B cell (primary cell): ENCODE data around the gene ZNF831. TPM values are rescaled to one million over a fixed set of nuclear protein-coding genes. Genes with fewer than 3 reads are reported as not detected.

Source experiments
- ATAC-seq: fragments of 200-7000 bp; cut with Tn5 transposase; one replicate; pipeline ENCODE4 v1.10.0; 2021; ENCODE audit warnings: low read depth, mild to moderate bottlenecking, moderate number of reproducible peaks, moderate library complexity
- CTCF ChIA-PET: fragments of 350-600 bp; sonication (Branson Sonifier 250); formaldehyde crosslinking; loops from one replicate; lab custom pipeline; 2021; ENCODE audit warnings: antibody characterized with exemption, inconsistent platforms; lab: Charles Lee
- POLR2A ChIA-PET: fragments of 350-600 bp; sonication (Branson Sonifier 250); formaldehyde crosslinking; loops from one replicate; lab custom pipeline; 2021; ENCODE audit warnings: antibody characterized with exemption; lab: Charles Lee
- DNase-seq: peaks from one replicate; pipeline ENCODE4 v3.0.0; 2013
- H2AFZ ChIP-seq: 2 replicates; pipeline ENCODE4 v1.6.1; 2012; ENCODE audit warnings: mild to moderate bottlenecking, low read depth, low read length; ENCODE audit not compliant: insufficient read depth, poor library complexity, severe bottlenecking
- H3K27ac ChIP-seq, 2 donors: 1 replicate in 1 of 2; 2 replicates in 1 of 2; pipeline ENCODE4 v1.5.1; 2012 to 2013; ENCODE audit warnings: low read length in 2 of 2, mild to moderate bottlenecking in 2 of 2, moderate library complexity in 1 of 2
- H3K27me3 ChIP-seq, 4 experiments: fragments of 200-600 bp in 1 of 4; sonication (generic) in 1 of 4; replicated peaks in 1 of 4; 1 replicate in 2 of 4; 2 replicates in 2 of 4; pipeline versions ENCODE4 v1.6.1 to v1.7.0; 2013 to 2016; ENCODE audit warnings: low read length in 3 of 4, mild to moderate bottlenecking in 2 of 4, mixed read lengths in 1 of 4, moderate library complexity in 1 of 4; ENCODE audit not compliant: insufficient read depth in 4 of 4, control insufficient read depth in 3 of 4; ENCODE audit errors: control extremely low read depth in 1 of 4
- H3K36me3 ChIP-seq, 2 experiments: replicated peaks in 1 of 2; 1 replicate in 1 of 2; 2 replicates in 1 of 2; pipeline versions ENCODE4 v1.6.1 to v1.7.1; 2013; ENCODE audit warnings: low read length in 1 of 2; ENCODE audit not compliant: insufficient read depth in 2 of 2, control insufficient read depth in 1 of 2; ENCODE audit errors: control extremely low read depth in 1 of 2, extremely low read depth in 1 of 2
- H3K4me1 ChIP-seq, 2 donors: fragments of 200-600 bp in 1 of 2; sonication (generic) in 1 of 2; 1 replicate in 1 of 2; 2 replicates in 1 of 2; pipeline versions ENCODE4 v1.5.1 to v1.6.1; 2013 to 2017; ENCODE audit warnings: low read length in 2 of 2; ENCODE audit not compliant: control insufficient read depth in 2 of 2, insufficient read depth in 2 of 2
- H3K4me2 ChIP-seq: replicated peaks from 2 replicates; pipeline ENCODE3; 2012; ENCODE audit warnings: mild to moderate bottlenecking, low read depth, low read length; ENCODE audit not compliant: poor library complexity, severe bottlenecking
- H3K4me3 ChIP-seq, 5 experiments: fragments of 200-600 bp in 1 of 5; sonication (generic) in 1 of 5; 1 replicate in 3 of 5; 2 replicates in 2 of 5; pipeline versions ENCODE4 v1.5.1 to v1.7.0; 2011 to 2016; ENCODE audit warnings: low read length in 4 of 5, mild to moderate bottlenecking in 4 of 5, low read depth in 2 of 5, control low read depth in 1 of 5, moderate library complexity in 1 of 5; ENCODE audit not compliant: insufficient read depth in 1 of 5; ENCODE audit errors: control extremely low read depth in 1 of 5, extremely low read depth in 1 of 5
- H3K79me2 ChIP-seq: fragments of 200-600 bp; sonication (generic); one replicate; pipeline ENCODE4 v1.6.0; 2016; ENCODE audit warnings: low read length; ENCODE audit not compliant: control insufficient read depth, insufficient read depth
- H3K9ac ChIP-seq: fragments of 200-600 bp; sonication (generic); 2 replicates; pipeline ENCODE4 v1.6.1; 2017; ENCODE audit warnings: mild to moderate bottlenecking, low read length, moderate library complexity
- H3K9me3 ChIP-seq, 3 donors: one replicate each; pipeline versions ENCODE4 v1.6.1 to v1.7.1; 2013; ENCODE audit warnings: low read length in 2 of 3; ENCODE audit not compliant: control insufficient read depth in 2 of 3, insufficient read depth in 1 of 3; ENCODE audit errors: control extremely low read depth in 1 of 3
- H4K20me1 ChIP-seq: 2 replicates; pipeline ENCODE4 v1.6.0; 2012; ENCODE audit warnings: mild to moderate bottlenecking, low read length; ENCODE audit not compliant: insufficient read depth, control insufficient read depth, poor library complexity, severe bottlenecking
- H3K27ac Mint-ChIP-seq: one replicate; pipeline ENCODE4 v1.8.0; 2021; ENCODE audit warnings: mixed read lengths
- H3K27me3 Mint-ChIP-seq: one replicate; pipeline ENCODE4 v1.8.0; 2021; ENCODE audit warnings: mixed read lengths
- H3K4me1 Mint-ChIP-seq: one replicate; pipeline ENCODE4 v1.8.0; 2021; ENCODE audit warnings: mixed read lengths
- H3K4me3 Mint-ChIP-seq: one replicate; pipeline ENCODE4 v1.8.0; 2021; ENCODE audit warnings: mixed read lengths
- H3K9me3 Mint-ChIP-seq: one replicate; pipeline ENCODE4 v1.8.0; 2022; ENCODE audit warnings: mixed read lengths; ENCODE audit not compliant: insufficient read depth
- EZH2 ChIP-seq: IDR thresholded peaks from 2 replicates; pipeline ENCODE4 v1.6.1; 2012; ENCODE audit warnings: borderline replicate concordance, low read depth, mild to moderate bottlenecking, moderate library complexity, low read length; ENCODE audit not compliant: insufficient read depth, poor library complexity, severe bottlenecking
- WGBS: methylation state at CpG from one replicate; pipeline ENCODE4 v1.1.5; 2013; ENCODE audit warnings: missing lambda C conversion rate; ENCODE audit not compliant: insufficient coverage; 5-methylcytosine and 5-hydroxymethylcytosine counted together
- intact Hi-C: fragments of 100-400 bp; cut with micrococcal nuclease; formaldehyde crosslinking; loops from one replicate; pipeline ENCODE4 v1.10.0; 2022
- polyA plus RNA-seq: library from polyadenylated mRNA; depleted of rRNA; stranded (reverse); fragments of >200 nt; gene quantifications from 2 replicates; pipeline ENCODE4 v1.2.3, GENCODE V29; 2012
- total RNA-seq, 2 donors: library from RNA; stranded (reverse); fragments of 120-200 nt in 1 of 2; gene quantifications; 1 replicate in 1 of 2; 2 replicates in 1 of 2; pipeline versions ENCODE4 v1.2.3 to v1.2.4, GENCODE V29; 2013 to 2022
- TF ChIP-seq, protein P1 (sequence below): fragments of 200-600 bp; IDR thresholded peaks from one replicate; pipeline ENCODE4 v1.8.0; 2022; ENCODE audit warnings: antibody characterized with exemption, mild to moderate bottlenecking

Gene ZNF831
- total and polyA plus RNA-seq, 2 donors (not counting 1 experiment from before 2014, with no cell fraction given) = 1.7 to 14.1 TPM

DNA sequence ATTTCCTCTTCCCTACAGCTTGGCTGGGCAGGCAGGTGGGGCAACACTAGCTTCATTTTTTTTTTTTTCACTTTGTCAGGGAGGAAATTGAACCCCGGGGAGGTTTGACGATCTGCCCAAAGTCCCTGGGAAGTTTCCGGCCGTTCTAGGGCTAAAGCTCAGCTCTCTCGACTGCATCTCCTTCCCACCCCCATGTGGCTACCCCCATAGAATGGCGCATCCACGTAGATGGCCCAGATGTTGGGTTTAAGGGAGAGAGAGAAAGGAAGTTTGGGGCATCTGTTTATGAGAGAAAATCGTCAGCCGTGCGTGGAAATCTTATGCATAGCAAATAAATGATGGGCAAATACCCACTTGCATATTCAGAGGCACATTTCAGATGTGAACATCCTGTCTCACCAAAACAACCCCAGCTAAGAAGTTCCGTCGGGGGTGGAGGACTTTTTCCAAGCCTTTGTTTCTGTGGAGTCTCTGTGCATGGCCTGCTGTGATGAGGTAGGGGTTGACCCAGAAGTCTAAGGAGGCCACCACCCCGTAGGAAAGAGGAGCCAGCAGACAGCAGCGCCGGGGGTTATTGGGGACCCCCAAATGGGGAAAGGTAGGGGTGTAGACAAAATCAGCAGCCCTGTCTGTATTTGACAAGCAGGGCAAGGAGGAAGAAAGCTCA is 40.5 kb upstream of the ZNF831 start:
- peaks cover 49% of the 10 kb centered on the region for H3K79me2 ChIP-seq
- H3K27me3 ChIP-seq = no peaks in the 10 kb centered on the region
- DNase-seq (peak; percentile 92), ATAC-seq (peak; percentile 79)
- no peaks in the 10 kb centered on the region for H3K36me3 ChIP-seq
- peaks cover 93% of the 10 kb centered on the region for H3K4me1 Mint-ChIP-seq
- peak overlapping the region; percentile 41 to 71 (median 58) for H3K4me3 ChIP-seq
- peak overlapping the region; percentile 87 for H3K4me2 ChIP-seq
- peak overlapping the region; percentile 65 for H2AFZ ChIP-seq
- H3K9ac ChIP-seq = peak overlapping the region; percentile 71
- intact Hi-C loops = loop anchor here (1.0 to 10.0 kb wide), 5 partner anchors 20 to 1418 kb away; partner anchors contain the start of genes PRELID3B and ZNF831
- ChIA-PET POLR2A (interaction anchor here (0.6 to 1.4 kb wide), 8 partner anchors 21 to 1688 kb away, joined by 3 to 12 read pairs (median 4); partner anchors contain the start of gene ZNF831), CTCF (interaction anchor here (0.9 to 6.9 kb wide), 17 partner anchors 13 to 102 kb away, joined by 3 to 68 read pairs (median 5); partner anchors contain the start of gene ZNF831)
- 37% methylated on average over 3 of the region's 15 CpGs for WGBS
- H3K9me3 Mint-ChIP-seq = no peaks in the 10 kb centered on the region
- H3K9me3 ChIP-seq = peaks cover 0 to 5% (median 0%) of the 10 kb centered on the region in 3 donors
- peak overlapping the region; percentile 95 for H3K27ac ChIP-seq
- no peaks in the 10 kb centered on the region for H4K20me1 ChIP-seq
- no peaks in the 10 kb centered on the region for H3K27me3 Mint-ChIP-seq
- peaks cover 84 to 85% of the 10 kb centered on the region in 2 donors for H3K4me1 ChIP-seq
- peak overlapping the region; percentile 98 for H3K27ac Mint-ChIP-seq
- peak overlapping the region; percentile 91 for H3K4me3 Mint-ChIP-seq
- TF ChIP-seq, protein P1, sequence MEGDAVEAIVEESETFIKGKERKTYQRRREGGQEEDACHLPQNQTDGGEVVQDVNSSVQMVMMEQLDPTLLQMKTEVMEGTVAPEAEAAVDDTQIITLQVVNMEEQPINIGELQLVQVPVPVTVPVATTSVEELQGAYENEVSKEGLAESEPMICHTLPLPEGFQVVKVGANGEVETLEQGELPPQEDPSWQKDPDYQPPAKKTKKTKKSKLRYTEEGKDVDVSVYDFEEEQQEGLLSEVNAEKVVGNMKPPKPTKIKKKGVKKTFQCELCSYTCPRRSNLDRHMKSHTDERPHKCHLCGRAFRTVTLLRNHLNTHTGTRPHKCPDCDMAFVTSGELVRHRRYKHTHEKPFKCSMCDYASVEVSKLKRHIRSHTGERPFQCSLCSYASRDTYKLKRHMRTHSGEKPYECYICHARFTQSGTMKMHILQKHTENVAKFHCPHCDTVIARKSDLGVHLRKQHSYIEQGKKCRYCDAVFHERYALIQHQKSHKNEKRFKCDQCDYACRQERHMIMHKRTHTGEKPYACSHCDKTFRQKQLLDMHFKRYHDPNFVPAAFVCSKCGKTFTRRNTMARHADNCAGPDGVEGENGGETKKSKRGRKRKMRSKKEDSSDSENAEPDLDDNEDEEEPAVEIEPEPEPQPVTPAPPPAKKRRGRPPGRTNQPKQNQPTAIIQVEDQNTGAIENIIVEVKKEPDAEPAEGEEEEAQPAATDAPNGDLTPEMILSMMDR = no peak
- no peak for TF ChIP-seq EZH2
